SK-N-SH treated with all-trans-retinoic acid at 6 μM for 48 hours (cell line): Measurements from ENCODE around the gene FHOD3.

Source experiments
- ARNTL ChIP-seq: fragments of 450-650 bp; formaldehyde crosslinking; IDR thresholded peaks from 2 replicates; pipeline ENCODE4 v1.5.0; 2020; ENCODE audit warnings: low read depth, mild to moderate bottlenecking, moderate library complexity, borderline replicate concordance
- CREB5 ChIP-seq: fragments of 250-450 bp; sonication (Bioruptor Pico); IDR thresholded peaks from 2 replicates; pipeline ENCODE4 v1.5.1; 2020; ENCODE audit warnings: low read depth, mild to moderate bottlenecking, moderate library complexity
- GLIS3 ChIP-seq: fragments of 250-450 bp; sonication (Bioruptor Pico); IDR thresholded peaks from 2 replicates; pipeline ENCODE4 v1.5.0; 2020; ENCODE audit warnings: mild to moderate bottlenecking, moderate library complexity
- RARB ChIP-seq: fragments of 250-450 bp; sonication (Bioruptor Pico); IDR thresholded peaks from 2 replicates; pipeline ENCODE4 v1.8.0; 2021; ENCODE audit warnings: mild to moderate bottlenecking, moderate library complexity
- SNAI2 ChIP-seq: fragments of 250-450 bp; sonication (Bioruptor Pico); IDR thresholded peaks from 2 replicates; pipeline ENCODE4 v1.5.0; 2020; ENCODE audit warnings: mild to moderate bottlenecking, moderate library complexity
- TCF4 ChIP-seq: fragments of 250-450 bp; sonication (Bioruptor Pico); IDR thresholded peaks from 2 replicates; pipeline ENCODE4 v1.8.0; 2021; ENCODE audit warnings: mild to moderate bottlenecking, moderate library complexity, borderline replicate concordance
- ZFP3 ChIP-seq: fragments of 250-450 bp; sonication (Bioruptor Pico); IDR thresholded peaks from 2 replicates; pipeline ENCODE4 v1.5.0; 2020; ENCODE audit warnings: mild to moderate bottlenecking, moderate library complexity
- ZFP30 ChIP-seq: fragments of 450-650 bp; formaldehyde crosslinking; IDR thresholded peaks from 2 replicates; pipeline ENCODE4 v1.5.0; 2022; ENCODE audit warnings: mild to moderate bottlenecking, moderate library complexity
- ZNF70 ChIP-seq: fragments of 450-650 bp; formaldehyde crosslinking; IDR thresholded peaks from 2 replicates; pipeline ENCODE4 v1.5.0; 2020; ENCODE audit warnings: mild to moderate bottlenecking, moderate library complexity
- TF ChIP-seq, protein P1 (sequence below): fragments of 250-450 bp; sonication (Bioruptor Pico); IDR thresholded peaks from 2 replicates; pipeline ENCODE4 v1.5.1; 2021; ENCODE audit warnings: mild to moderate bottlenecking, moderate library complexity
- TF ChIP-seq, protein P2 (sequence below): fragments of 250-450 bp; sonication (Bioruptor Pico); IDR thresholded peaks from 2 replicates; pipeline ENCODE4 v1.8.0; 2020; ENCODE audit warnings: mild to moderate bottlenecking, moderate library complexity, borderline replicate concordance

DNA sequence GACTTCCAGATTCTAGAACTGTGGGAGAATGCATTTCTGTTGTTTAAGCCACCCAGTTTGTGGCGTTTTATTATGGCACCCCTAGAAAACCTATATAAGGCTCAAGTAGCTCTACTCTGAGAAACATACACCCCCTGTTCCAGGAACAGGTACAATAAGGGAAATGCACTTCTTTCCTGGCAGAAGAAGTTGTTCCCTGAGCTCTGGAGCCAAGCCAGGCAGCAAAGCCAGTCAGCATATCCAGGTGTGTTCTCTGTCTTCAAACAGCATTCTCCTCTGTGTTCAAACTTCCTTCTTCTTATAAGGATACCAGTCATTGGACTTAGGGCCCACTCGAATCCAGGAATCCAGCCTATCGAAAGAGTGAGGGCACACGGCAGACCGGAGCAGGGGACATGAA lies 434.8 kb downstream of the FHOD3 start:
- TF ChIP-seq TCF4 (CRISPR knock-in tag) (no peak), GLIS3 (CRISPR knock-in tag) (no peak), RARB (CRISPR knock-in tag) (no peak), ZFP30 (CRISPR knock-in tag) (no peak), ARNTL (CRISPR knock-in tag) (no peak), ZFP3 (CRISPR knock-in tag) (no peak), ZNF70 (CRISPR knock-in tag) (no peak), SNAI2 (CRISPR knock-in tag) (no peak), CREB5 (CRISPR knock-in tag) (no peak)
- TF ChIP-seq, protein P1, sequence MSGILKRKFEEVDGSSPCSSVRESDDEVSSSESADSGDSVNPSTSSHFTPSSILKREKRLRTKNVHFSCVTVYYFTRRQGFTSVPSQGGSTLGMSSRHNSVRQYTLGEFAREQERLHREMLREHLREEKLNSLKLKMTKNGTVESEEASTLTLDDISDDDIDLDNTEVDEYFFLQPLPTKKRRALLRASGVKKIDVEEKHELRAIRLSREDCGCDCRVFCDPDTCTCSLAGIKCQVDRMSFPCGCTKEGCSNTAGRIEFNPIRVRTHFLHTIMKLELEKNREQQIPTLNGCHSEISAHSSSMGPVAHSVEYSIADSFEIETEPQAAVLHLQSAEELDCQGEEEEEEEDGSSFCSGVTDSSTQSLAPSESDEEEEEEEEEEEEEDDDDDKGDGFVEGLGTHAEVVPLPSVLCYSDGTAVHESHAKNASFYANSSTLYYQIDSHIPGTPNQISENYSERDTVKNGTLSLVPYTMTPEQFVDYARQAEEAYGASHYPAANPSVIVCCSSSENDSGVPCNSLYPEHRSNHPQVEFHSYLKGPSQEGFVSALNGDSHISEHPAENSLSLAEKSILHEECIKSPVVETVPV (CRISPR knock-in tag) = no peak
- TF ChIP-seq, protein P2, sequence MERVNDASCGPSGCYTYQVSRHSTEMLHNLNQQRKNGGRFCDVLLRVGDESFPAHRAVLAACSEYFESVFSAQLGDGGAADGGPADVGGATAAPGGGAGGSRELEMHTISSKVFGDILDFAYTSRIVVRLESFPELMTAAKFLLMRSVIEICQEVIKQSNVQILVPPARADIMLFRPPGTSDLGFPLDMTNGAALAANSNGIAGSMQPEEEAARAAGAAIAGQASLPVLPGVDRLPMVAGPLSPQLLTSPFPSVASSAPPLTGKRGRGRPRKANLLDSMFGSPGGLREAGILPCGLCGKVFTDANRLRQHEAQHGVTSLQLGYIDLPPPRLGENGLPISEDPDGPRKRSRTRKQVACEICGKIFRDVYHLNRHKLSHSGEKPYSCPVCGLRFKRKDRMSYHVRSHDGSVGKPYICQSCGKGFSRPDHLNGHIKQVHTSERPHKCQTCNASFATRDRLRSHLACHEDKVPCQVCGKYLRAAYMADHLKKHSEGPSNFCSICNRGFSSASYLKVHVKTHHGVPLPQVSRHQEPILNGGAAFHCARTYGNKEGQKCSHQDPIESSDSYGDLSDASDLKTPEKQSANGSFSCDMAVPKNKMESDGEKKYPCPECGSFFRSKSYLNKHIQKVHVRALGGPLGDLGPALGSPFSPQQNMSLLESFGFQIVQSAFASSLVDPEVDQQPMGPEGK (CRISPR knock-in tag) = no peak
